ENCODE measurements around the gene FGGY.

The FGGY gene

GRCh38 chr1:59766227-59766855, 469.4 kb downstream of the FGGY start:
- no peak for TF ChIP-seq CTCF (conservative IDR thresholded peaks at IDR 0.05; ENCODE audit: low read depth)

GRCh38 chr1:59767119-59767518, 470.2 kb downstream of the FGGY start:
- DNase-seq (ENCODE audit: low spot score) = no peak
- ChIA-PET CTCF (no interaction called here), POLR2A (ENCODE audit: low non-redundant PET) (no interaction called here)
- H3K27ac ChIP-seq = no peak overlapping the region
- TF ChIP-seq CTCF (conservative IDR thresholded peaks at IDR 0.05; ENCODE audit: low read depth) = no peak

More at GRCh38 chr1:59766227-59766855, 469.4 kb downstream of the FGGY start:
- ChIA-PET POLR2A (ENCODE audit: low non-redundant PET) (no interaction called here), CTCF (interaction anchor here (0.7 kb wide), 1 partner anchor 1026 kb away, joined by 3 read pairs; no protein-coding TSS in a partner anchor)
- DNase-seq (ENCODE audit: low spot score) = no peak
- no peak overlapping the region for H3K27ac ChIP-seq

DNA sequence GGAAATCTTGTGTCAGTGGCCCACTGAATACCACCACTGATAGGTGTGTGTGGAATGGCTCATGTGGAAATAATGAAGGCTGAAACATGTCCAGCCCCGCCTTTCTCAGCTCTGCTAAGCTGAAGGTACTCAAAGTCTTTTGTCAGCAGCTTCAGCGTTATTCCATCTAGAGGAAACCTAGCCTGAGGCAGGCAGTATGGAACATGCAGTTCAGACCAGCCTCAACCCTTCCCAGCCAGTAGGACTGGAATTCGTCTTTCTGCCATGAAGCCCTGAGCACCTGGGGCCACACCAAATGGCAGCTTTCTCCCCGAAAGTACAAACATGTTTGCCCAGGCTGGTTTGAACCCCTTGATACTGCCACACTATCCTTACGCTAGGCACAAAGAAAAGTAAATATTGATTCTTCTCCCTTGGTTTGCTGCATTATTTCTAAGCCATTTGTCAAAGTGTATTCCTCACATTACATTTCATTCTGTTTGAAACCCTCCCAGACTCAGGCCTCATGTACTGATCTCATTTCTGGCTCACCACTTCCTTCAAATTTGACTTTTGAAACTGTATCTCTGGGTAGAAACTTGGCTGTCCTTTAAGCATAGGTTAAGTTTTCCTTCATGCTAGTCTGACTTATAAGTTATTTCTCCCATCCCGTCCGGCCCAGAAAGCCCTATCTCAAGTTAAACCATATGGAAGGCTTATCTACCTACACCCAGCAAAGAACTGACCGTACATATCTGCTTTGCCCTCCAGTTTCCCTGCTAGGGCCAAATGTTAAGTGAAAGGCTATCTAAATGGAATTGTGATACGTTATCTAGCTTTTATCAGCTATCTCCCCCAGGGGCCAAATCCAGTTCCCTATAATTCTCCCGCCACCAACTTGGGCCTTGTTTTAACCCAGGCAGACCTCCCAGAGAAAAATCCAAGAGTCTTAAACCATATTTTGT, 472.2 kb downstream of the FGGY start:
- no peak for TF ChIP-seq CTCF (conservative IDR thresholded peaks at IDR 0.05; ENCODE audit: low read depth)
- CTCF ChIA-PET = interaction anchor here (0.6 kb wide), 2 partner anchors 1222 to 1322 kb away, joined by 3 read pairs; partner anchors contain the start of gene OMA1
- no peak for DNase-seq (ENCODE audit: low spot score)

GRCh38 chr1:59769736-59770095, 472.8 kb downstream of the FGGY start:
- ChIA-PET POLR2A (ENCODE audit: low non-redundant PET) (no interaction called here), CTCF (interaction anchor here (0.6 kb wide), 1 partner anchor 1322 kb away, joined by 3 read pairs; no protein-coding TSS in a partner anchor)
- TF ChIP-seq CTCF (conservative IDR thresholded peaks at IDR 0.05; ENCODE audit: low read depth) = no peak
- no peak overlapping the region for H3K27ac ChIP-seq
- DNase-seq (ENCODE audit: low spot score) = no peak

More for the DNA sequence above, 472.2 kb downstream of the FGGY start:
- H3K27ac ChIP-seq = no peak overlapping the region
- POLR2A ChIA-PET (ENCODE audit: low non-redundant PET) = no interaction called here

DNA sequence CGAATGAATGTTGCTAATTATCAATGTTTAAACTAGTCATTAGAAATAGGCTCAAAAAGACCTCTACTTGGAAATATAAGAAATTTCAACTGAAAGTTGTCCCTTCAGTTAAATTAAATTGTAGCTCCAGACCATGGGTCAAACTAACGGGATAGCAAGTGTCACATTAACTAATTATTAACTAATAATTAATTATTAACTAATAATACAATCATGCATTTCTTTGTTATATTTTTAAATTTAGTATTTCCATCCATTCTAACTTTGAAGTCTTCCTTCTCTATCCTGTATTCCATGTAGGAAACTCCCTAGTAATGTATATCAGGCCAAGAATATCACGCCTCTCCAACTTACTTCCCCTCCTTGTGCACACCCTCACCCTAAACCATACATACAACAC, 474.5 kb downstream of the FGGY start:
- ChIA-PET CTCF (no interaction called here), POLR2A (ENCODE audit: low non-redundant PET) (no interaction called here)
- no peak for TF ChIP-seq CTCF (conservative IDR thresholded peaks at IDR 0.05; ENCODE audit: low read depth)
- DNase-seq (ENCODE audit: low spot score) = no peak
- no peak overlapping the region for H3K27ac ChIP-seq

GRCh38 chr1:59775480-59775879, 478.6 kb downstream of the FGGY start:
- POLR2A ChIA-PET (ENCODE audit: low non-redundant PET) = no interaction called here
- H3K27ac ChIP-seq = no peak overlapping the region
- CTCF ChIA-PET = no interaction called here
- no peak for DNase-seq (ENCODE audit: low spot score)
- no peak for TF ChIP-seq CTCF (conservative IDR thresholded peaks at IDR 0.05; ENCODE audit: low read depth)
